Measurements from ENCODE around the gene USP6NL. TPM values are rescaled to one million over a fixed set of nuclear protein-coding genes. Genes with fewer than 3 reads are reported as not detected.

USP6NL gene
- total RNA-seq, 4 donors from 2014 or later: 13.2 to 24.6 (median 19.4) TPM

DNA sequence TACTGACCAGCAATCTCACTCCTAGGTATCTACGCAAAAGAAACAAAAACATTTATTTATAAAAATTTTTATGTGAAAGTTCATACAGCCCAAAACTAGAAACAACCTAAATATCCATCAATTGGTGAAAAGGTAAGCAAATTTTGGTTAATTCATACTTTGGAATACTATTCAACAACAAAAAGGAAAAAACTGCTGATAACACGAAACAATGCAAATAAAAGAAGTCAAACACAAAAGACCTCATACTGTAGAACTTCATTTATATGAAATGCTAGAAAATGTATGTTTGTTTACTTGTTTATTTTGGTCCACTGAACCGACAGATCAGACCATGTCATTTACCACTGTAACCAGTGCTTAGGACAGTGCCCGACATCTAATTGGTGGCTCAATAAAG is 60.3 kb downstream of the USP6NL start:
- TF ChIP-seq, protein P1, sequence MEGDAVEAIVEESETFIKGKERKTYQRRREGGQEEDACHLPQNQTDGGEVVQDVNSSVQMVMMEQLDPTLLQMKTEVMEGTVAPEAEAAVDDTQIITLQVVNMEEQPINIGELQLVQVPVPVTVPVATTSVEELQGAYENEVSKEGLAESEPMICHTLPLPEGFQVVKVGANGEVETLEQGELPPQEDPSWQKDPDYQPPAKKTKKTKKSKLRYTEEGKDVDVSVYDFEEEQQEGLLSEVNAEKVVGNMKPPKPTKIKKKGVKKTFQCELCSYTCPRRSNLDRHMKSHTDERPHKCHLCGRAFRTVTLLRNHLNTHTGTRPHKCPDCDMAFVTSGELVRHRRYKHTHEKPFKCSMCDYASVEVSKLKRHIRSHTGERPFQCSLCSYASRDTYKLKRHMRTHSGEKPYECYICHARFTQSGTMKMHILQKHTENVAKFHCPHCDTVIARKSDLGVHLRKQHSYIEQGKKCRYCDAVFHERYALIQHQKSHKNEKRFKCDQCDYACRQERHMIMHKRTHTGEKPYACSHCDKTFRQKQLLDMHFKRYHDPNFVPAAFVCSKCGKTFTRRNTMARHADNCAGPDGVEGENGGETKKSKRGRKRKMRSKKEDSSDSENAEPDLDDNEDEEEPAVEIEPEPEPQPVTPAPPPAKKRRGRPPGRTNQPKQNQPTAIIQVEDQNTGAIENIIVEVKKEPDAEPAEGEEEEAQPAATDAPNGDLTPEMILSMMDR (IDR thresholded peaks at IDR 0.05; ENCODE audit: low read depth): no peak

DNA sequence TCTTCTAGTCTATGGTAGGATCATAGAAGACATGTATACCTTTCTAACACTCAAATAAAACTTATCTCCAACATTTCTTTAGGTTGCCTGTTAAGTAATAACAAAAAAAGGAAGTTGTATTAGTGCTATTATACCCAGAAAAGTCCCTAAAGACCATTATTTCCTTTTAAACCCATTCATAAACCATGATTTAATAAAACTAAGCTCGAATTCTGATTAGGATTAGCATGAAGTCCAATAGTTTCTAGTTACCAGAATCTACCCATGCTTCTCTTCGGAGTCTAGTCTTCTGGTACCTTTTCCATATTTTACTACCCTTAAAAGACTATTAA is 62.7 kb downstream of the USP6NL start:
- TF ChIP-seq, protein P1 (IDR thresholded peaks at IDR 0.05; ENCODE audit: low read depth): no peak

DNA sequence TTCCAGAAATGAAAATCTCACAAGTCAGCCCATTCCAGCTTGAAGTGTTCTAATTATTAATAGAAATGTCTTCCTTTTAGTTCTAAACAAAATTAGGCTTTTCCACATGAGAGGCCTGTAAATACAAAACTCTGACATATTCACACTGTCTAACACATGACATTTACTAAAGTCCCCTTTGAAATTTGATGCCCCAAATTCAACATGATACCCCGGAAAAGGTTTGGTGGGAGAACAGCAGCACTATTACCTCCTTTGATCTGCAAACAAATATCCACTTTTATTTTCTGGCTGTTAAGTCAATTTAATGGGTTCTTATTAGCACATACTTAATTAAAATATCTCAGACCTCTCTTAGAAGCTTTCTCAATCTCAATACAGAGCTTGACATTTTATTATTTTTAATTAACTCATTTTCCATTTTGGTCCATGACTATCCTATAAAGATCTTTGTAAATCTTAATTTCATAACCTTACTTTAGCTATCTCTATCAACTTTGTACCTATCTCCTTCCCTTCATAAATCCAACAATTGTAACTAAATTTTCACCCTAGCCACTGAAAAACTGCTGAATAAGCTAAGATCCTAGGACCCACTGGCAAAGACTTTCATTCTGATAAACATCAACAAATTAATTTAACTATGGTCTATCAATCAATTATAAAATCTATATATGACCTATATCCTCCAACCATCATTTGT is 63.2 kb downstream of the USP6NL start:
- TF ChIP-seq, protein P1 (IDR thresholded peaks at IDR 0.05; ENCODE audit: low read depth): no peak

DNA sequence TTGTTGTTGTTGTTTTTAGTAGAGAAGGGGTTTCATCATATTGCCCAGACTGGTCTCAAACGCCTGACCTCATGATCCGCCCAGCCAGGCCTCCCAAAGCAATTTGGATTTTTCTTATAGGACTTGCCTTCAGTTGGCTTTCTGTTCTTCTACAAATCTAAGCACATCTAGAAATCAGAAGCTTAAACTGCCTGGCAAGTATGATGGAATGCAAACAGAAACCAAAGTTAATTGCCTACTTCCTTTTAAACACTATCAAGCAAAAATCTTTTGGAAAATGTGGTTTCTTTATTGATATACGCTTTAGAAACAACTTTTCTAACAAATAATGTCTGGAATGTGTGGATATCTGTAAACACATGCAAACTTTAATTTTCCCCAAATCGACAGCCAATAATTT is 64.9 kb downstream of the USP6NL start:
- TF ChIP-seq, protein P1 (IDR thresholded peaks at IDR 0.05; ENCODE audit: low read depth): no peak

DNA sequence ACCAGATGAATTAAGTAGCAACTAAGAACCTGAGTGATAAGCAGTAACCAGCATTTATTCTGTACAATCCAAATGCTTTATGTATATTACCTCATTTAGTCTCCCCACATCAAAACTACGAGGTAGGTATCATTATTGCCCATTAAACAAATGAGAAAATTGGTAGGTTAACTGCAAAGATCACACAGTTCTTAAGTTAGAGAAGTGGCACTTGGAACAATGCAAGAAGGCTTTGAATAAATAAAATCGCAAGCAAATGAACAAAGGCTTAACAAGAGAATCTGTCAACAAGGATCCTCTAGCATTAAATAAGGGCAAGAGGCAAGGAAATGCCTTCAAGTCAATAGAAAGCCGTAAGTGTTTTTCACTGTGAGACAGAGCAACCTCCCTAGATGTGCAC is 70.2 kb downstream of the USP6NL start:
- TF ChIP-seq, protein P1 (IDR thresholded peaks at IDR 0.05; ENCODE audit: low read depth): no peak

DNA sequence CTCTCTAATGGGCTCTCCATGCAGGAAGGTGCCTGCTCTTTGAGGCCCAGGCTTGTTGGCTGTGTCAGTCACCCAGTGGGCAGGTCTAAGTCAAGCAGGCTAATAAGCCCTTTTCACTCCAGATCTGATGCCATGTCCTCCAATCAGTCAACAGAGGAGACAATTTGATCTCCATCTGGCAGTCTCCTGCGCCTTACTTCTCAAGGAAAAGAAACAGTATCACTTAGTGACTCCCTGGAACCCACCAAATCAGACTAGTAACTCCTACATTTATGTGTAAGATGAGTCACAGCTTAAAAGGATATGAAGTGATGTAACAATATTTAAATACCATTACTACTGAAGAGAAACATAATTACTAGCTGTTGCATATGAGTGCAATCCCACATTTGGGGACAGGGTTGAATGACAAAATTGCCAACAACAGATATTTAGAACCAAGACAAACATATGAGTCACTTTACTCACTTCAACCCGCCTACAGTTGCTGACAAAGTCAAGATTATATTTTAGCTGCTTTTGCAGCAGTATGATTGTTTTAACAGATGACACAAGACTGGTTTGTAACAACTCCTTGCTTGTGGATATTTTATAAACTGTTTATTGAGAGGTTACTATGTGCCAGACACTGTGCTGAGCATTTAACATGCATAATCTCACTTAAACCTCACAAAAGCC is 72.1 kb downstream of the USP6NL start:
- TF ChIP-seq, protein P1 (IDR thresholded peaks at IDR 0.05; ENCODE audit: low read depth): no peak

DNA sequence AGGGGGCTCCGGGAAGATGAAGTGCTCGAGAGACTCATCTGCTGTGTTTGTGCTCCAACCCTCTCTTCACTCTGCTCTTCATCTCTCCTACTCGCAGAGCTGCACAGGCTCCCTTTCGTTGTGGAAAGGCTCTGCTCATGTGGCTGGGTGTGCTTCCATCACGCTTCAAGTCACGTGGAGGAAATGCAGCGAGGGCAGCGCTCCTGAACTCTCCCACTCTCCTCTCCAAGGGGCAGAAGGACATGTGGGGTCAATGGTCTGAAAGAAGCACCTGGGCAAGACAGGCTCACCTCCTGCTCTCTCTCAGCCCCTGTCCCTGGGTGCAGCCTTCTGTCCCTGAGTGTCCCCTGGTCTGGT is 72.6 kb downstream of the USP6NL start:
- TF ChIP-seq, protein P1 (IDR thresholded peaks at IDR 0.05; ENCODE audit: low read depth): no peak
